Measurements from ENCODE around the gene LRTM2. TPM values are rescaled to one million over a fixed set of nuclear protein-coding genes. Genes with fewer than 3 reads are reported as not detected.

The LRTM2 gene
- polyA plus RNA-seq, 5 donors, result 0.05 TPM; not detected in 4

GRCh38 chr12:1882850-1883470 is 62.6 kb downstream of the LRTM2 start:
- DNase-seq, result no peak

- no peak for DNase-seq
Observed at GRCh38 chr12:1883513-1883912, 63.1 kb downstream of the LRTM2 start.

DNA sequence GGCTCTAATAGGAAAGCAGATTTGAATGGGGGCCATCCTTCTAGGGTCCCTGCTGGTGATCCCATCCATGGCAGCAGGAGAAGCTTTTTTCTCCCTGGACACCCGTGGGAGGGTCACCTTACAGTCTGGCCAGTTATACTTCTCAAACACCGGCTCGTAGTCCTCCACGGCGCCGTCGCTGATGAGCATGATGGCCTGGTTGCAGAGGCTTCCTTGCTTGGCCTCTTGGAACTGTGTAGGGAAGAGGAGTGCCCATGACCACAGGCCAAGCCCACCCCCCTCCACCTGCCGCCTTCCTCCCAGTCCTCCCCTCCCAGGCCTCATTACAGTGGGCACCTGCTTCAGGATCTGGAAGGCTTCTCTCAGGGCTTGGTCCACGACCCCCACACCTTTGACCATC is 64.3 kb downstream of the LRTM2 start:
- DNase-seq, result no peak

GRCh38 chr12:1885082-1885596 is 64.8 kb downstream of the LRTM2 start:
- DNase-seq, result no peak

DNA sequence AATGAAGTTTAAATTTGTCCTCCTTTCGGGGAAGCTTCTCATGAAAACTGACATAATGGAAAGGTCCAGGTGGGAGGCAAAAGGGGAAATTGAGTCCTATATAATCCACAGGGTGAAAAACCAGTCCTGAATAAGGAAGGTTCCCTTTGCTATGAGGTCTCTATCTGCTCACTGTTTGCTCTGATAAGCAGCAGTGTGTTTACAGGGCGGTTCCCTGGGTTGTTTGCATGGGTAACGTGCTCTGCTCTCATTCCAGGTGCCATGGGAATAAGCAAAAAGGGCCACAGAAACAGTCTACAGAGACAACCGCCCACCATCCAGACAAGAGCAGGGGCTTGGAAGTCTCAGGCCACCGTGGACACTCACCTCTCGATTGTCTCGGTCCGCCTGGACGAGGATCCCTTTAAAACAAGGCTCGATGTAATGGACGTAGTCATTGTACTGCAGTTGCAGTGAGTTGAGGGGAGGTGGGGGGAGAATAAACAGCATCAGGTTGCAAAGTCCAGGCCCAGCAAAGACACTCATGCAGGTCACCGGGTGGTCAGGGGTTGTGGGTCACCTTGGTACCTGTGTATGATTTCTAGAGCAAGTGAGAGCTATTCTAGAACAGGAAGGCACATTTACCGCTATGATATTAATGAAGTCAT is 65.4 kb downstream of the LRTM2 start:
- DNase-seq, result no peak

Other genes starting within 250 kb of the LRTM2 start
- 10 to 100 TPM in 2 of 5 donors, 1 to 10 TPM in 3; 6.3 to 12.7 (median 9.4) TPM for gene FBXL14, start 226.0 kb upstream of the LRTM2 start, polyA plus RNA-seq (ENCODE audit: insufficient read depth in 1 of 5, insufficient read length in 5 of 5, low replicate concordance in 1 of 5)
- gene WNT5B, start 191.3 kb upstream of the LRTM2 start, polyA plus RNA-seq (ENCODE audit: insufficient read depth in 1 of 5, insufficient read length in 5 of 5, low replicate concordance in 1 of 5), result 10 to 100 TPM in 1 of 5 donors, 1 to 10 TPM in 4; 5.8 to 10.0 (median 7.1) TPM
- 10 to 100 TPM; 35.9 to 41.3 (median 38.5) TPM for gene ADIPOR2, start 129.5 kb upstream of the LRTM2 start, polyA plus RNA-seq (ENCODE audit: insufficient read depth in 1 of 5, insufficient read length in 5 of 5, low replicate concordance in 1 of 5)
- gene CACNA2D4, start 98.1 kb downstream of the LRTM2 start, polyA plus RNA-seq (ENCODE audit: insufficient read depth in 1 of 5, insufficient read length in 5 of 5, low replicate concordance in 1 of 5), result 1 to 10 TPM; 1.3 to 2.6 (median 1.9) TPM
- gene DCP1B, start 183.9 kb downstream of the LRTM2 start, polyA plus RNA-seq (ENCODE audit: insufficient read depth in 1 of 5, insufficient read length in 5 of 5, low replicate concordance in 1 of 5), result 10 to 100 TPM; 26.2 to 29.1 (median 28.7) TPM
- gene CACNA1C, start 232.4 kb downstream of the LRTM2 start, polyA plus RNA-seq (ENCODE audit: insufficient read depth in 1 of 5, insufficient read length in 5 of 5, low replicate concordance in 1 of 5), result 10 to 100 TPM; 10.1 to 15.2 (median 10.7) TPM

All from right lung (tissue), 5 donors.